Mesothelial cell of epicardium (in vitro differentiated cells): ENCODE results near the gene SNX11. TPM values are rescaled to one million over a fixed set of nuclear protein-coding genes. Genes with fewer than 3 reads are reported as not detected.
"Not testable (repeated sequence)": the region's sequence is repeated elsewhere in the genome, so short reads cannot be mapped to it uniquely, and the experiment has no call there.

Source experiments
- DNase-seq, 2 experiments: peaks; one replicate each; pipeline ENCODE4 v3.0.0; 2021; ENCODE audit warnings: low spot score in 2 of 2; ENCODE audit not compliant: unreplicated experiment in 2 of 2
- H3K27ac Mint-ChIP-seq: 2 replicates; pipeline ENCODE4 v1.8.0; 2021; ENCODE audit warnings: mixed read lengths
- H3K27me3 Mint-ChIP-seq: 2 replicates; pipeline ENCODE4 v1.8.0; 2021; ENCODE audit warnings: low read depth, mixed read lengths
- H3K36me3 Mint-ChIP-seq: 2 replicates; pipeline ENCODE4 v1.8.0; 2021; ENCODE audit warnings: mixed read lengths
- H3K4me1 Mint-ChIP-seq: 2 replicates; pipeline ENCODE4 v1.8.0; 2021; ENCODE audit warnings: mixed read lengths
- H3K4me3 Mint-ChIP-seq: 2 replicates; pipeline ENCODE4 v1.8.0; 2021; ENCODE audit warnings: mild to moderate bottlenecking, moderate library complexity, mixed read lengths
- H3K9me3 Mint-ChIP-seq: 2 replicates; pipeline ENCODE4 v1.8.0; 2021; ENCODE audit warnings: mixed read lengths
- CTCF ChIP-seq: fragments of 200-600 bp; sonication (generic); IDR thresholded peaks from one replicate; pipeline ENCODE4 v1.5.0; 2021; ENCODE audit warnings: antibody characterized with exemption; ENCODE audit not compliant: unreplicated experiment
- total RNA-seq: library from RNA; stranded (reverse); gene quantifications from 3 replicates; pipeline ENCODE4 v1.2.1, GENCODE V29; 2021

Gene SNX11
- total RNA-seq, 1 donor from 2014 or later, result 16.2 TPM

GRCh38 chr17:48064638-48065037 lies 42.9 kb upstream of the SNX11 start:
- no peak for DNase-seq
- no peak overlapping the region for H3K27ac Mint-ChIP-seq
- no peak overlapping the region for H3K4me3 Mint-ChIP-seq
- no peaks in the 10 kb centered on the region for H3K4me1 Mint-ChIP-seq
- no peaks in the 10 kb centered on the region for H3K9me3 Mint-ChIP-seq
- TF ChIP-seq CTCF, result no peak
- no peaks in the 10 kb centered on the region for H3K27me3 Mint-ChIP-seq
- H3K36me3 Mint-ChIP-seq, result peaks cover 34% of the 10 kb centered on the region

DNA sequence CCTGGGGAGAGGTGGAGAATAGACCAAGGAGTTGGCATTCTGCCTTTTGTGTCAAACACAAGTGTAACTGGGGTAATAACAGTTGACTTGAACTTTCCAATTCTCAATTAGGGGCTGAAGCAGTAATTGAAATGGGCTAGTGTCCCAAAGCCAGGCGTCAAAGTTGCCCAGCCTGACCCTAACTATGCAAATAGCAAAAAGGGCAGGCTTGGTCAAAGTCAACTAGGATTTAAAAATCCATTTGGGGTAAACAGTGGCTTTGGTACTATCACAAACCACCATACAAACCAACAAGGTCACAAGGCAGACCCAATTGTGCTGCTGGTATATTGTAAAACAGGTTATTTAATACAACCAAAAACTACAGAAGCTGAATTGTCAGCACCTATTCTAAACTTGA lies 41.4 kb upstream of the SNX11 start:
- Mint-ChIP-seq H3K4me3 (no peak overlapping the region), H3K27ac (no peak overlapping the region)

DNA sequence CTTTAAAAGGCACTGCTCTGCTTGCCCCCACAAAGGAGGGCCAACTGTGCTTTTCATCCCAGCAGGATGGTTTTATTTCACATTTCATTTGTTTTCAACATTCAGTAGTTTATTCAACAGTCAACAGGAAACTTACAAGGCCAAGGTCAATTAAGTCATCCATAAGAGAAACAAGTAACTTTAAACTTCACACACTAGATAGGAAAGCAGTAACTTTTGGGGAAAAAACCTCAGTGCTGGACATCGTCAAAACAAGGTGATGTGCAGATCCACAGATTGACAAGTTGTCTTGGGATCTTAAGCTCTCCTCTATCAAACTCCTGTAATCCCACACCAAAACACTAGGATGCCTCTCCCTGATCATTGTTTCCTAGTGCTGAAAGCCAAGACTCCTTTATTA lies 40.9 kb upstream of the SNX11 start:
- H3K27ac Mint-ChIP-seq, result peak overlapping the region; percentile 51

More for the DNA sequence above, 41.4 kb upstream of the SNX11 start:
- Mint-ChIP-seq H3K27me3 (no peaks in the 10 kb centered on the region), H3K4me1 (no peaks in the 10 kb centered on the region), H3K9me3 (no peaks in the 10 kb centered on the region), H3K36me3 (peaks cover 26% of the 10 kb centered on the region)
- TF ChIP-seq CTCF, result no peak
- no peak for DNase-seq

DNA sequence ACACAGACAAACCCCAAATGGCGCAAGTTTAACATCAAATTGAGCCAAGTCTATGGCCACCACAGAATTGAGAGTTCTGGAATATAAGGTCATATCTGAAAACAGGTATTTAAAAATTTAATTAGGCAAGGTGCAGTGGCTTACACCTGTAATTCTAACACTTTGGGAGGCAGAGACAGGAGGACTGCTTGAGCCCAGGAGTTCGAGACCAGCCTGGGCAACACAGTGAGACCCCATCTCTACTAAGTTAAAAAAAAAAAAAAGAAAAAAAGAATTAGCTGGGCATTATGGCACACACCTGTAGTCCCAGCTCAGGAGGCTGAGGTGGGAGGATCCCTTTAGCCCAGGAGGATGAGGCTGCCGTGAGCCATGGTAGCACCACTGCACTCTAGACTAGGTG lies 40.3 kb upstream of the SNX11 start:
- H3K4me3 Mint-ChIP-seq, result no peak overlapping the region
- TF ChIP-seq CTCF, result no peak
- no peaks in the 10 kb centered on the region for H3K9me3 Mint-ChIP-seq
- no peaks in the 10 kb centered on the region for H3K4me1 Mint-ChIP-seq
- H3K27ac Mint-ChIP-seq, result no peak overlapping the region
- no peak for DNase-seq
- H3K27me3 Mint-ChIP-seq, result no peaks in the 10 kb centered on the region
- peaks cover 23% of the 10 kb centered on the region for H3K36me3 Mint-ChIP-seq

More for the DNA sequence above, 40.9 kb upstream of the SNX11 start:
- no peaks in the 10 kb centered on the region for H3K9me3 Mint-ChIP-seq
- DNase-seq, result no peak
- H3K4me3 Mint-ChIP-seq, result no peak overlapping the region
- peaks cover 23% of the 10 kb centered on the region for H3K36me3 Mint-ChIP-seq
- H3K4me1 Mint-ChIP-seq, result no peaks in the 10 kb centered on the region
- no peaks in the 10 kb centered on the region for H3K27me3 Mint-ChIP-seq
- no peak for TF ChIP-seq CTCF

- not testable (repeated sequence) for H3K9me3 Mint-ChIP-seq, H3K4me3 Mint-ChIP-seq, H3K4me1 Mint-ChIP-seq, DNase-seq, H3K27ac Mint-ChIP-seq, H3K27me3 Mint-ChIP-seq
- H3K36me3 Mint-ChIP-seq, result peaks cover 21% of the 10 kb centered on the region
These were observed 39.8 kb upstream of the SNX11 start for GRCh38 chr17:48067808-48068207.

GRCh38 chr17:48068491-48068961 lies 39.0 kb upstream of the SNX11 start:
- no peak for DNase-seq
- H3K9me3 Mint-ChIP-seq, result no peaks in the 10 kb centered on the region
- peak; percentile 38 for TF ChIP-seq CTCF
- peaks cover 23% of the 10 kb centered on the region for H3K36me3 Mint-ChIP-seq
- no peaks in the 10 kb centered on the region for H3K27me3 Mint-ChIP-seq
- H3K27ac Mint-ChIP-seq, result no peak overlapping the region
- no peaks in the 10 kb centered on the region for H3K4me1 Mint-ChIP-seq
- H3K4me3 Mint-ChIP-seq, result no peak overlapping the region
